GM12873 (cell line): ENCODE data around the gene CNGA2.

Source experiments
- TF ChIP-seq, protein P1 (sequence below): IDR thresholded peaks from 2 replicates; pipeline ENCODE4 v1.5.1; 2012; ENCODE audit warnings: low read depth, mild to moderate bottlenecking, moderate library complexity, low read length, control low read depth; ENCODE audit not compliant: insufficient read depth; ENCODE audit errors: missing control alignments

Gene CNGA2

DNA sequence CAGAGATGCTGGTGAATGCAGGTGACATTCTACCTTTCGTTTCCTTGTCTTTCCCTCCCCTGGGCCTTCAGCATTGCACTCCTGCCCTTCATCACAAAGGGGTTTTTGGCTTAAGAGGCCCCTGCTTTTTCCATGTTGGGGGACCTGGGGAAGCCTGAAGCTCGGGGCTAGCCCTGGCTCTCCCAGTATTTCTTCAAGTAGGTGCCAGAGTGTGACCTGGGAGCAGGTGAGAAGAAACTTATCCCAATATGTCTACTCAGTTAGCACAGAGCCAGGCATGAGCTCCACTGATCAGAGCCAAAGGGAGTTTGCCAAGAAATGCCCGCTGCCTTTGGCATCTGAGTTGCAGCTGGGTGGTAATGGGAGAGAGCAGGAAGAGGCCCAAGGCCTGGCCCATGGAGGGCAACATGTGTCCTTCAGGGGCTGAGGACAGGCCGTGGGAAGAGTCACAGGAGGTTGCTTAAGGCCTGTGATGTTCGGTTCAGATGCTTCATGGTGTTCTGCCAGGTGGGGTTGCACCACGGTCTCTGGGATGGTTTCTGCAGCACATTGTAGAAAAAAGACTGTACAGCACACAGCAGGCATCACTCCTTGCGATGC lies 31.7 kb upstream of the CNGA2 start:
- TF ChIP-seq, protein P1, sequence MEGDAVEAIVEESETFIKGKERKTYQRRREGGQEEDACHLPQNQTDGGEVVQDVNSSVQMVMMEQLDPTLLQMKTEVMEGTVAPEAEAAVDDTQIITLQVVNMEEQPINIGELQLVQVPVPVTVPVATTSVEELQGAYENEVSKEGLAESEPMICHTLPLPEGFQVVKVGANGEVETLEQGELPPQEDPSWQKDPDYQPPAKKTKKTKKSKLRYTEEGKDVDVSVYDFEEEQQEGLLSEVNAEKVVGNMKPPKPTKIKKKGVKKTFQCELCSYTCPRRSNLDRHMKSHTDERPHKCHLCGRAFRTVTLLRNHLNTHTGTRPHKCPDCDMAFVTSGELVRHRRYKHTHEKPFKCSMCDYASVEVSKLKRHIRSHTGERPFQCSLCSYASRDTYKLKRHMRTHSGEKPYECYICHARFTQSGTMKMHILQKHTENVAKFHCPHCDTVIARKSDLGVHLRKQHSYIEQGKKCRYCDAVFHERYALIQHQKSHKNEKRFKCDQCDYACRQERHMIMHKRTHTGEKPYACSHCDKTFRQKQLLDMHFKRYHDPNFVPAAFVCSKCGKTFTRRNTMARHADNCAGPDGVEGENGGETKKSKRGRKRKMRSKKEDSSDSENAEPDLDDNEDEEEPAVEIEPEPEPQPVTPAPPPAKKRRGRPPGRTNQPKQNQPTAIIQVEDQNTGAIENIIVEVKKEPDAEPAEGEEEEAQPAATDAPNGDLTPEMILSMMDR, result no peak

DNA sequence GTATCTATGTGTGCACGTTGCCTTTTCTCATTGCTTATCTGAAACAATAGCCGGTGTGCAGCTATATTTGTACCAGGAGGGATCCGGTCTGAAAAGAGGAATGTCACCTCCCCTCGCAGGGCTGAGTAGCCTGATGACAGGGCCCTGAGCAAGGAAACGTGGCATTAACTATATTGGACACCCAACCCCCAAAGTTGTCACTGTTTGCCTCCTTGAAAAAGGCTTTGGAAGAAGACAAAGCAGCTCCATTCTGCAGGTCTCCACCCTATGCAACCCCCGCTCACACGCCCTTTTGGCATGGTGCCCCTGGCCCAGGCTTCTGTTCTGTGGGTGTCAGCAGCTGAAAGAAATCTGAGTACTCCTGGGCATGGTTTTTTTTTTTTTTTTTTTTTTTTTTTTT lies 31.1 kb upstream of the CNGA2 start:
- TF ChIP-seq, protein P1, result no peak

DNA sequence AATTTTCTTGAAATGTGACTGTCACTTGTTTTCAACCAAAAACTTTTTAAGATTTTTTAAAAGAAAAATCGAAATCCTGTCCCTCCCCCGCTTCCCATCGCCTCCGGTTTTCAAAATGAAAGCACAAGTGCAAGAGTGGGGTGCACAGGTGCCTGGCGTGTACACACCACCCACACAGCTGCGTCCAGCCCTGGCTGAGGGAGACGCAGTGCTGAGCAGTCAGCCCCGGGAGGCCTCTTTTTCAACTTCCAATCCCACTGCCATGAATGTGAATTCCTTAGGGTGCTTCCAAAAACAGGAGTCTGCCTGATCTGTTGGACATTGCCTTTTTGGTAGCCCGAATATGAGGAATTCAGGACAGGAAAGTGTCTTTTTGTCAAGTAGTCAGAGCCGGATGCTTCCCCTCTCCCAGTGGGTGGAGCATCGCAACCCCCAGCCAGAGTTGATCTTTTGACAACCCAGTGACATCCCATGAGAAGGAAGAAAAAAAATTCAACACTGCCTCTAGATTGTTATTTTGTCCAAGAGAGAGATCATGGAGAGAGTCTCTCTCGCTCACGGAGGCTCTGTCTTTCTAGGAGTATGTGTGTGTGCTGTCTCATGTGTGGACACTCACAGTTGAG lies 30.4 kb upstream of the CNGA2 start:
- TF ChIP-seq, protein P1, result no peak

DNA sequence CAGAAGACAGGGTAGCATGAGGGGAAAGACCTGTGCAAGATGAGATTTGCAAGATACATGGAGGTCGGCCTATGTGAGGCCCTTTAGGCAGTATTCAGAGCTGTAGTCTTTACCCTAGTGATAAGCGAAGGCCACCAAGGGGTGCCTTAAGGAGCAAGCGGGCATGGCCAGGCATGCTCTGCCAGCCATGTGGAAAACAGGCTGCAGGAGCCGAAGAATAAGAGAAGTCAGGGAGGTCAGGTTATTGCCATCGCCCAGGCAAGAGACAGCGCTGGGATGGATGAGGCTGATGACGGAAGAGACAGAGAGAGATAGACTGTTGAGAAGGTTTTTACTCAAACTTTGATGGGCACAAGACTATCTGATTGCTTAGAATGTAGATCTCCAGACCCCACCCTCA lies 25.7 kb upstream of the CNGA2 start:
- TF ChIP-seq, protein P1, result no peak

DNA sequence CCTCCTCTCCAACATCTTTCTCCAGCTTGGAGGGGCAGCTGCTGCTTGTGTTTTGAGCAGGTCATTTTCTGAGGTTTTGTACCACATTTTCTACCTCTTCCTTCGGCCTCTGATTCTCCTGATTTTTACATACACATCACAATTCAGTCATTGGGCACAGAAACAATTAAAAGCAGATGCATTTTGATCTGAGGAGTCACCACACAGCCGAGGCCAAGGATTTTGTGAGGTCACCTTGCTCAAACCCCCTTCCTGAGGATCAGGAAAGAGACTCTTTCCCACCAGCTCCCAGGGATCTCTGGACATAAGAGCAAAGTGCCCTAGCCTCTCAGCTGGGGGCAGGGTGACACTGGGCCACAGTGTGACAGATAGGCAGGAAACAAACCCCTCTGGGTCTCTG lies 24.1 kb upstream of the CNGA2 start:
- TF ChIP-seq, protein P1, result no peak

DNA sequence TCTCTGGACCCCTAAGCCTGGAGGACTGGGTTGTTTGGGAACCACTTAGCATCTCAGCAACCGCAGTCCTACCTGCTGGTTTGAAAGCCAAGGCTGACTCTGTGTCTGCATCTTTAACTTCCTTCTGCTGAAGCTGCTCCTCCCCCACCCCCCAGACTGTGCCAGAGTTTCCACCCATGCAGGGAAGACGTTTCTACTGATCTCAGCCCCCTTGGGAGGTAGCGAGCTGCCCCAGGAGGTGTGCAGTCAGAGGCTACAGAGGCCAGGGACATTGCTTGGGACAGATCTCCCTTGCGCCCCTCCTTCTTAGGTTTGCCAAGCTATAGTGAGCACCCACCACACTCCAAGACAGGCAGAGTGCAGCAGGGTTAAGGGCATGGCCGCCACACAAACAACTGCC lies 23.4 kb upstream of the CNGA2 start:
- TF ChIP-seq, protein P1, result no peak

DNA sequence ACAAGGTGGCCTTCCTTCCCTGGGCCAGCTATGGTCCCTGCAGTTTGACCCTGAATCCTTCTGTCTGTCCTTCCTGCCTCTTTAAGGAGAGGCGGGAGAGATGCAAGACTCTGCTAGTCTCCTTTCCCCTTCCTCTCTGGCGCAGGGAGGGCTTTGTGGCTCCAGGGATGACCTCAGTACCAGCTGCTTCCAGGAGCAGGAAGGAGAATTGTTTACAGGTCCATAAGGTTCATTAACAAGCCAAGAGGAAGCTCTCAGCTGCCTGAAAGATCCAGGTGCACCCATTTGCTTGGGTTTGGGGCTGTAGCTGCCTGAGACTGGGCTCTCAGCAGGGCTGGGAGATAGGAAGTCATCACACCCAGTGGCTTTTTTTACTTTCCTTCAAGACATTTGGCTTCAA lies 22.8 kb upstream of the CNGA2 start:
- TF ChIP-seq, protein P1, result no peak
